Lung (tissue), 12 donors: Measurements from ENCODE around the gene AMBRA1. TPM values are rescaled to one million over a fixed set of nuclear protein-coding genes. Genes with fewer than 3 reads are reported as not detected.
A peak's percentile ranks its signal among the peaks of the same experiment; 100 is the strongest.

Source experiments
- ATAC-seq: fragments of 200-7000 bp; cut with Tn5 transposase; one replicate; pipeline ENCODE4 v1.9.1; 2020; ENCODE audit warnings: moderate number of reproducible peaks; ENCODE audit not compliant: insufficient read depth, low FRiP score
- DNase-seq, 3 donors: peaks; one replicate each; pipeline ENCODE4 v3.0.0-alpha.2; 2013 to 2017
- H3K27ac ChIP-seq, 2 donors: one replicate each; pipeline ENCODE4 v1.5.1; 2013; ENCODE audit warnings: mild to moderate bottlenecking in 2 of 2, moderate library complexity in 2 of 2, control low read depth in 1 of 2, inconsistent platforms in 1 of 2, low read depth in 1 of 2, low read length in 1 of 2
- H3K27me3 ChIP-seq, 3 donors: one replicate each; pipeline ENCODE4 v1.5.1; 2013; ENCODE audit warnings: low read length in 2 of 3; ENCODE audit not compliant: control insufficient read depth in 3 of 3, insufficient read depth in 3 of 3
- H3K36me3 ChIP-seq, 4 donors: one replicate each; pipeline ENCODE4 v1.5.1; 2013; ENCODE audit warnings: low read length in 4 of 4, mild to moderate bottlenecking in 1 of 4, moderate library complexity in 1 of 4; ENCODE audit not compliant: control insufficient read depth in 4 of 4, insufficient read depth in 4 of 4
- H3K4me1 ChIP-seq, 5 donors: one replicate each; pipeline ENCODE4 v1.5.1; 2013; ENCODE audit warnings: low read length in 5 of 5, mild to moderate bottlenecking in 2 of 5, moderate library complexity in 1 of 5; ENCODE audit not compliant: control insufficient read depth in 5 of 5, insufficient read depth in 5 of 5
- H3K4me3 ChIP-seq: one replicate; pipeline ENCODE4 v1.5.1; 2013; ENCODE audit warnings: mild to moderate bottlenecking, control low read depth, moderate library complexity
- H3K9ac ChIP-seq, 2 donors: one replicate each; pipeline ENCODE4 v1.5.1; 2013; ENCODE audit warnings: low read length in 2 of 2, control low read depth in 1 of 2; ENCODE audit not compliant: insufficient read depth in 1 of 2
- H3K9me3 ChIP-seq, 4 donors: one replicate each; pipeline ENCODE4 v1.5.1; 2013; ENCODE audit warnings: low read length in 3 of 4, mild to moderate bottlenecking in 1 of 4, moderate library complexity in 1 of 4; ENCODE audit not compliant: control insufficient read depth in 4 of 4, insufficient read depth in 3 of 4
- WGBS, 2 donors: extraction: QIAGEN DNeasy Blood & Tissue Kit; methylation state at CpG; one replicate each; pipeline ENCODE4 v1.1.7; 2013; 5-methylcytosine and 5-hydroxymethylcytosine counted together
- polyA plus RNA-seq, 2 donors: library from polyadenylated mRNA; stranded (reverse); fragments of 200-250 nt; gene quantifications; one replicate each; pipeline ENCODE4 v1.2.1, GENCODE V29; 2013
- total RNA-seq, 2 donors: library from RNA; depleted of rRNA in 1 of 2; stranded (reverse); fragments of >200 nt in 1 of 2; gene quantifications; one replicate each; pipeline ENCODE4 v1.2.1, GENCODE V29; 2014 to 2021
- TF ChIP-seq, protein P1 (sequence below): IDR thresholded peaks from 2 replicates; pipeline ENCODE4 v1.5.1; 2012; ENCODE audit warnings: mild to moderate bottlenecking; ENCODE audit errors: control extremely low read depth, extremely low read depth
- donor health status: control.
- donor health status: control.
- donor health status: Bipolar disorder and iron deficiency.
- donor health status: healthy.
- donor health status: DM: yes; HTN: yes; CAD: no.

Gene AMBRA1
- total and polyA plus RNA-seq, 4 donors, result 7.4 to 41.2 (median 23.7) TPM

DNA sequence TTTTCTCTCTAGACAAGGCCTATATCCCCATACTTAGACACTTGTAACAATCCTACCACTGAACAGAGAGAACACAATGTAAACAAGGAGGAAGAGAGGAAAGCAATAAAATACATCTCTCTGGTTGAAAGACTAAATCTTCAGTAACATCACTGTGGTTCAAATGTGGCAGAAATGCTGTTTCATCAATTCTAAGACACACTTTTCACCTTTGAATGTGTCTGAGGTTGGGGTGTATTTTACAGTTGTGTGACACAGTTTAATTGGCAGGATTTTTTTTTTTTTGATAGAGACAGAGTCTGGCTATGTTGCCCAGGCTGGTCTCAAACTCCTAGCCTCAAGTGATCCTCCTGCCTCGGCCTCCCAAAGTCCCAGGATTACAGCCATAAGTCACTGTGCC lies 79.5 kb downstream of the AMBRA1 start:
- Histone ChIP-seq H3K27ac (no peak overlapping the region), H3K4me1 (peaks cover 0 to 8% (median 4%) of the 10 kb centered on the region in 5 donors), H3K9ac (no peak overlapping the region), H3K9me3 (no peaks in the 10 kb centered on the region), H3K4me3 (no peak overlapping the region), H3K36me3 (peaks cover 0 to 5% (median 1%) of the 10 kb centered on the region in 4 donors), H3K27me3 (no peaks in the 10 kb centered on the region)
- no peak for DNase-seq
- WGBS, 2 donors, result 93 to 95% methylated on average over 1 of the region's 1 CpG
- ATAC-seq, result no peak
- TF ChIP-seq, protein P1, sequence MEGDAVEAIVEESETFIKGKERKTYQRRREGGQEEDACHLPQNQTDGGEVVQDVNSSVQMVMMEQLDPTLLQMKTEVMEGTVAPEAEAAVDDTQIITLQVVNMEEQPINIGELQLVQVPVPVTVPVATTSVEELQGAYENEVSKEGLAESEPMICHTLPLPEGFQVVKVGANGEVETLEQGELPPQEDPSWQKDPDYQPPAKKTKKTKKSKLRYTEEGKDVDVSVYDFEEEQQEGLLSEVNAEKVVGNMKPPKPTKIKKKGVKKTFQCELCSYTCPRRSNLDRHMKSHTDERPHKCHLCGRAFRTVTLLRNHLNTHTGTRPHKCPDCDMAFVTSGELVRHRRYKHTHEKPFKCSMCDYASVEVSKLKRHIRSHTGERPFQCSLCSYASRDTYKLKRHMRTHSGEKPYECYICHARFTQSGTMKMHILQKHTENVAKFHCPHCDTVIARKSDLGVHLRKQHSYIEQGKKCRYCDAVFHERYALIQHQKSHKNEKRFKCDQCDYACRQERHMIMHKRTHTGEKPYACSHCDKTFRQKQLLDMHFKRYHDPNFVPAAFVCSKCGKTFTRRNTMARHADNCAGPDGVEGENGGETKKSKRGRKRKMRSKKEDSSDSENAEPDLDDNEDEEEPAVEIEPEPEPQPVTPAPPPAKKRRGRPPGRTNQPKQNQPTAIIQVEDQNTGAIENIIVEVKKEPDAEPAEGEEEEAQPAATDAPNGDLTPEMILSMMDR, result no peak

DNA sequence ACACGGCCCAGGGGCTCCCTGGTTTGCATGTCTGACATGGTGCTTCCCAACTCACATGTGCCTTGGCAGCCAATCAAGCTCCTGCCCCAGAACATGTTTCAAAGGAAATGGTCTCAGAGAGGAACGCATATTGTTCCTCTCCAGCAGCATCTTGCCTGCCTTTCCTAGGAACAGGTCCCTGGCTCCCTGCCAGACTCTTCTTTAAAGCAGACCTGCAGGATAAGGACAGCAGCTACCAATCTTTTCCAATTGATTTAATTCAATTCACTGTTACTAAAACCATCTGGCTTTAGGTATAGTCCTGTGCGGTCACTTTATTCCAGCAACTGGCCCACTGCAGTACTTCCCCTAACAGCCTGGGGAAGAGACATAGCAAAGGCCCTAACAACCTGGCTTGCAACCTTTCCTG lies 79.9 kb downstream of the AMBRA1 start:
- WGBS, 2 donors, result 41 to 53% methylated on average over 3 of the region's 3 CpGs
- no peak overlapping the region for H3K4me3 ChIP-seq
- peaks cover 0 to 8% (median 4%) of the 10 kb centered on the region in 5 donors for H3K4me1 ChIP-seq
- H3K9me3 ChIP-seq, result no peaks in the 10 kb centered on the region
- ATAC-seq (no peak), DNase-seq (peak; percentile 17 to 63 (median 26))
- H3K27ac ChIP-seq, result no peak overlapping the region
- H3K9ac ChIP-seq, result no peak overlapping the region
- H3K36me3 ChIP-seq, result peaks cover 0 to 5% (median 1%) of the 10 kb centered on the region in 4 donors
- TF ChIP-seq, protein P1, result no peak
- H3K27me3 ChIP-seq, result no peaks in the 10 kb centered on the region

DNA sequence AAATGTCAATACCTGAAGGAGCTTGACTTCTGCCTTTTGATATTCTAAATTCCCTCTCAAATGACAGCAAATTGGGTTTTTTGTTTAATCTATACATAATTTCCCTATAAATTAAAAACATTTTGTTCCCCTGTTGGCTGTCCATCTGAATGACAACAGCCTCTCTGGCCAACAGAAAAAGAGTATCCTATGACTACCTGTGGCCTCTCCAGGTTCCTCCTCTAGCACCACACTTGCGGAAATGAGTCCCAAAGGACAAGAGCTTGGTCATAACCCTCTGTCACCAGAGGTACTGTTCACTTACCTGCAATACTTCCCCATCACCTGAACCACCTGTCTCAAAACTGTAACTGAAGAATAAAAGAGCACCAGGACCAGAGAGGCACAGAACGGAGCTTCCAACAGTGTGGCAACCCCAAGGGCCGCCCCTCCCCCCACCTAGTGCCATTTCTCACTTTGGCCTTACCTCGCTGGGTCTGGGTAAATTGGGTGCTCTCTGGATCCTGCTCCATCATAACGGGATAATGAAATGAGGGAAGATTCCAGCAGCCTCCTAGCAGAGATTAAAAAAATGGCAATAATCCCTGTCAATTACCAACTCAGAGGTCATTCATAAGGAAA lies 81.5 kb downstream of the AMBRA1 start:
- WGBS, 2 donors, result 97% methylated on average over 5 of the region's 5 CpGs

More for the DNA sequence above, 81.5 kb downstream of the AMBRA1 start:
- H3K4me1 ChIP-seq, result peaks cover 0 to 4% (median 3%) of the 10 kb centered on the region in 5 donors
- no peak overlapping the region for H3K9ac ChIP-seq
- TF ChIP-seq, protein P1, result no peak
- no peak overlapping the region for H3K4me3 ChIP-seq
- ATAC-seq, result no peak
- no peaks in the 10 kb centered on the region for H3K27me3 ChIP-seq
- H3K9me3 ChIP-seq, result no peaks in the 10 kb centered on the region
- H3K27ac ChIP-seq, result no peak overlapping the region
- H3K36me3 ChIP-seq, result peaks cover 0 to 12% (median 4%) of the 10 kb centered on the region in 4 donors
- no peak for DNase-seq
